Astrocyte (in vitro differentiated cells and primary cell): ENCODE data around the gene CA10. TPM values are rescaled to one million over a fixed set of nuclear protein-coding genes. Genes with fewer than 3 reads are reported as not detected.

Experiments
- DNase-seq: peaks from one replicate; pipeline ENCODE4 v3.0.0-alpha.2; 2010; ENCODE audit warnings: low read depth
- FAIRE-seq: peaks from 2 replicates; lab custom pipeline; 2011; peaks lifted over from hg19 to GRCh38; lab: Jason Lieb, UNC
- H2AFZ ChIP-seq: 2 replicates; pipeline ENCODE4 v1.6.0; 2012; ENCODE audit warnings: low read depth, low read length, inconsistent platforms
- H3K27ac ChIP-seq: 2 replicates; pipeline ENCODE4 v1.5.1; 2011; ENCODE audit warnings: low read depth, low read length, inconsistent platforms
- H3K27me3 ChIP-seq: 2 replicates; pipeline ENCODE4 v1.6.0; 2011; ENCODE audit warnings: low read length, inconsistent platforms; ENCODE audit not compliant: insufficient read depth
- H3K36me3 ChIP-seq: 2 replicates; pipeline ENCODE4 v1.5.1; 2011; ENCODE audit warnings: low read length, inconsistent platforms; ENCODE audit not compliant: insufficient read depth
- H3K4me1 ChIP-seq: 2 replicates; pipeline ENCODE4 v1.5.1; 2011; ENCODE audit warnings: low read length, inconsistent platforms; ENCODE audit not compliant: insufficient read depth
- H3K4me2 ChIP-seq: 2 replicates; pipeline ENCODE4 v1.6.0; 2012; ENCODE audit warnings: low read length, inconsistent platforms
- H3K4me3 ChIP-seq: 2 replicates; pipeline ENCODE4 v1.5.1; 2011; ENCODE audit warnings: low read depth, mild to moderate bottlenecking, low read length, inconsistent platforms; ENCODE audit not compliant: insufficient read depth
- H3K79me2 ChIP-seq: 2 replicates; pipeline ENCODE4 v1.6.0; 2012; ENCODE audit warnings: mild to moderate bottlenecking, low read length, inconsistent platforms; ENCODE audit not compliant: insufficient read depth
- H3K9ac ChIP-seq: 2 replicates; pipeline ENCODE4 v1.6.0; 2012; ENCODE audit warnings: mild to moderate bottlenecking, low read length, inconsistent platforms
- H3K9me3 ChIP-seq: 2 replicates; pipeline ENCODE4 v1.5.1; 2012; ENCODE audit warnings: low read depth, mild to moderate bottlenecking, low read length, inconsistent platforms; ENCODE audit not compliant: insufficient read depth
- H4K20me1 ChIP-seq: 2 replicates; pipeline ENCODE4 v1.6.0; 2012; ENCODE audit warnings: low read length, inconsistent platforms; ENCODE audit not compliant: insufficient read depth
- H3K27ac Mint-ChIP-seq: one replicate; pipeline ENCODE4 v1.8.0; 2021; ENCODE audit warnings: mild to moderate bottlenecking, mixed read lengths; ENCODE audit not compliant: unreplicated experiment
- H3K27me3 Mint-ChIP-seq: one replicate; pipeline ENCODE4 v1.8.0; 2021; ENCODE audit warnings: low read depth, mixed read lengths; ENCODE audit not compliant: unreplicated experiment
- H3K36me3 Mint-ChIP-seq: one replicate; pipeline ENCODE4 v1.8.0; 2021; ENCODE audit warnings: low read depth, mixed read lengths; ENCODE audit not compliant: unreplicated experiment
- H3K4me1 Mint-ChIP-seq: one replicate; pipeline ENCODE4 v1.8.0; 2021; ENCODE audit warnings: low read depth, mixed read lengths; ENCODE audit not compliant: unreplicated experiment
- H3K4me3 Mint-ChIP-seq: one replicate; pipeline ENCODE4 v1.8.0; 2021; ENCODE audit warnings: mild to moderate bottlenecking, moderate library complexity, mixed read lengths; ENCODE audit not compliant: unreplicated experiment
- H3K9me3 Mint-ChIP-seq: one replicate; pipeline ENCODE4 v1.8.0; 2021; ENCODE audit warnings: mild to moderate bottlenecking, mixed read lengths; ENCODE audit not compliant: unreplicated experiment
- EZH2 ChIP-seq: IDR thresholded peaks from 2 replicates; pipeline ENCODE4 v1.6.1; 2012; ENCODE audit warnings: mild to moderate bottlenecking, low read length, inconsistent platforms; ENCODE audit not compliant: insufficient read depth
- total RNA-seq: library from RNA; stranded (reverse); gene quantifications from 2 replicates; pipeline ENCODE4 v1.2.1, GENCODE V29; 2021
- TF ChIP-seq, protein P1 (sequence below): IDR thresholded peaks from 2 replicates; pipeline ENCODE4 v1.5.1; 2011; ENCODE audit warnings: low read depth, mild to moderate bottlenecking, inconsistent platforms, low read length, moderate library complexity; ENCODE audit not compliant: insufficient read depth

The CA10 gene
- total RNA-seq, 1 donor from 2014 or later: 0.43 TPM

DNA sequence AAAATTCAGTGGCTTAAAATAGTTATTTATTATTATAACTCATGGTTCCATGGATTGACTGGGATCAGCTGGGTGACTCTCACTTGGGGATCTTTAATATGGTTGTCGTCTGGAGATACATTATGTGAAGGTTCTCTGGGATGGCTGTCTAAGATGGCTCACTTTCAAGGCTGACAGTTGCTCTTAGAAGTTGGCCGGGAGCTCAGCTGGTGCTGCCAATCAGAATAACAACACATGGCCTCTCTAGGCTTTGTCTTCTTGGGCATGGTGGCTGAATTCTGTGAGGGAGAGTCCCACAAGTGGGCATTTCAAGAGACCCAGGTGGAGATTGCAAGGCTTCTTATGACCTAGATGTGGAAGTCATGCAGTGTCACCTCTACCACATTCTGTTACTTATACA is 269.7 kb downstream of the CA10 start:
- TF ChIP-seq EZH2: no peak
- TF ChIP-seq, protein P1, sequence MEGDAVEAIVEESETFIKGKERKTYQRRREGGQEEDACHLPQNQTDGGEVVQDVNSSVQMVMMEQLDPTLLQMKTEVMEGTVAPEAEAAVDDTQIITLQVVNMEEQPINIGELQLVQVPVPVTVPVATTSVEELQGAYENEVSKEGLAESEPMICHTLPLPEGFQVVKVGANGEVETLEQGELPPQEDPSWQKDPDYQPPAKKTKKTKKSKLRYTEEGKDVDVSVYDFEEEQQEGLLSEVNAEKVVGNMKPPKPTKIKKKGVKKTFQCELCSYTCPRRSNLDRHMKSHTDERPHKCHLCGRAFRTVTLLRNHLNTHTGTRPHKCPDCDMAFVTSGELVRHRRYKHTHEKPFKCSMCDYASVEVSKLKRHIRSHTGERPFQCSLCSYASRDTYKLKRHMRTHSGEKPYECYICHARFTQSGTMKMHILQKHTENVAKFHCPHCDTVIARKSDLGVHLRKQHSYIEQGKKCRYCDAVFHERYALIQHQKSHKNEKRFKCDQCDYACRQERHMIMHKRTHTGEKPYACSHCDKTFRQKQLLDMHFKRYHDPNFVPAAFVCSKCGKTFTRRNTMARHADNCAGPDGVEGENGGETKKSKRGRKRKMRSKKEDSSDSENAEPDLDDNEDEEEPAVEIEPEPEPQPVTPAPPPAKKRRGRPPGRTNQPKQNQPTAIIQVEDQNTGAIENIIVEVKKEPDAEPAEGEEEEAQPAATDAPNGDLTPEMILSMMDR: no peak
- Histone ChIP-seq H3K4me2 (no peak overlapping the region), H3K36me3 (no peaks in the 10 kb centered on the region), H3K4me3 (no peak overlapping the region), H3K79me2 (no peaks in the 10 kb centered on the region), H3K27ac (no peak overlapping the region), H3K27me3 (no peaks in the 10 kb centered on the region), H3K9ac (no peak overlapping the region), H3K4me1 (no peaks in the 10 kb centered on the region), H2AFZ (no peak overlapping the region), H4K20me1 (no peaks in the 10 kb centered on the region), H3K9me3 (peaks cover 2% of the 10 kb centered on the region)
- H3K9me3 Mint-ChIP-seq: no peaks in the 10 kb centered on the region
- no peak overlapping the region for H3K27ac Mint-ChIP-seq
- no peaks in the 10 kb centered on the region for H3K27me3 Mint-ChIP-seq
- no peak overlapping the region for H3K4me3 Mint-ChIP-seq
- no peaks in the 10 kb centered on the region for H3K36me3 Mint-ChIP-seq
- no peak for FAIRE-seq
- no peak for DNase-seq
- no peaks in the 10 kb centered on the region for H3K4me1 Mint-ChIP-seq

DNA sequence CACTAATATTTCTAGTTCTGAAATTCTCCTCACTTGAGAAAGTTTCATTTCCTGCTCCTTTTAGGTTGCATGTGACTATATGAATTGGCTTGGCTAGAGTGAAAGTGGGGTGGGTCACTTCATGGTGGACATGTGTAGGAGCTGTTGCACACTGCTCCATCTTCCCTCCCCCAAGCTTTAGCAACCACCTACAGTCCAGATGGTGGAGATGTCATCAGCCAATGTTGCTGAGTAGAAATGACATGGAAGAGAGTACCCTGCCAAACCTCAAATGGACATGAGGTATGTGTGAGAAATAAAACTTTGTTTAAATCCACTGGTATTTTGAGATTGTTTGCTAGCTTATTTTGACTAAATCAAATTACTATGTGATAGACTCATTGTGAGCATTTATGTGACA is 281.5 kb downstream of the CA10 start:
- H3K4me1 ChIP-seq: no peaks in the 10 kb centered on the region
- no peak overlapping the region for H3K4me3 ChIP-seq
- H3K27ac Mint-ChIP-seq: no peak overlapping the region
- no peaks in the 10 kb centered on the region for H3K27me3 ChIP-seq
- FAIRE-seq (no peak), DNase-seq (no peak)
- H4K20me1 ChIP-seq: no peaks in the 10 kb centered on the region
- no peaks in the 10 kb centered on the region for H3K36me3 ChIP-seq
- H3K36me3 Mint-ChIP-seq: no peaks in the 10 kb centered on the region
- H3K9me3 ChIP-seq: no peaks in the 10 kb centered on the region
- TF ChIP-seq, protein P1: no peak
- H3K79me2 ChIP-seq: no peaks in the 10 kb centered on the region
- H3K9ac ChIP-seq: no peak overlapping the region
- no peak overlapping the region for H2AFZ ChIP-seq
- no peak overlapping the region for H3K4me3 Mint-ChIP-seq
- peaks cover 2% of the 10 kb centered on the region for H3K27me3 Mint-ChIP-seq
- no peak overlapping the region for H3K27ac ChIP-seq
- no peak overlapping the region for H3K4me2 ChIP-seq
- no peaks in the 10 kb centered on the region for H3K9me3 Mint-ChIP-seq
- no peaks in the 10 kb centered on the region for H3K4me1 Mint-ChIP-seq

DNA sequence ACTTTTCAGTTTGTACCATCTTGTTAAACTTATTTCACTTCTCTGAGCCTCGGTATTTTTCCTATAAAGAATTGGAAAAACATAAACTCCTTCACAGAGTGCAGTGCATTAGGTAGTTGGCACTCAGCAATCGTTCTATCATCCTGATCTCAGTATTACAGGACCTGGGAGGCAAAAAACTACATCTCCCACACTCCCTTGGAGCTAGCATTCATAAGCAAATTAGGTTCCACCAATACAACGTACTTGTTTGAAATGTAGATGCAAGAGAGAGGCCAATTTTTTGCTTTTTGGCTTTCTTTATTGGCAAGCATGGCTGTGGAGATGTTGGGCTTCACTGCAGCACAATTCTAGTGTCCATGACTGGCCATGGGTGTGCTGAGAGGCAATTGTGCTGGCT is 285.2 kb downstream of the CA10 start:
- H2AFZ ChIP-seq: no peak overlapping the region
- no peaks in the 10 kb centered on the region for H4K20me1 ChIP-seq
- peaks cover 7% of the 10 kb centered on the region for H3K27me3 Mint-ChIP-seq
- no peak overlapping the region for H3K27ac ChIP-seq
- H3K9ac ChIP-seq: no peak overlapping the region
- H3K79me2 ChIP-seq: no peaks in the 10 kb centered on the region
- H3K36me3 ChIP-seq: no peaks in the 10 kb centered on the region
- H3K9me3 Mint-ChIP-seq: no peaks in the 10 kb centered on the region
- no peak overlapping the region for H3K4me2 ChIP-seq
- TF ChIP-seq, protein P1: no peak
- no peak for TF ChIP-seq EZH2
- FAIRE-seq: no peak
- H3K4me3 ChIP-seq: no peak overlapping the region
- H3K4me3 Mint-ChIP-seq: no peak overlapping the region
- H3K27me3 ChIP-seq: no peaks in the 10 kb centered on the region
- DNase-seq: no peak
- H3K4me1 Mint-ChIP-seq: no peaks in the 10 kb centered on the region
- H3K9me3 ChIP-seq: no peaks in the 10 kb centered on the region
- no peaks in the 10 kb centered on the region for H3K36me3 Mint-ChIP-seq
- H3K27ac Mint-ChIP-seq: no peak overlapping the region
- no peaks in the 10 kb centered on the region for H3K4me1 ChIP-seq
